Measurements from ENCODE around the gene NPRL2.

- TF ChIP-seq MAX (CRISPR knock-in tag; IDR thresholded peaks at IDR 0.05) (no peak), MYBL2 (CRISPR knock-in tag; IDR thresholded peaks at IDR 0.05) (no peak), CTCF (IDR thresholded peaks at IDR 0.05) (no peak), TEAD4 (CRISPR knock-in tag; IDR thresholded peaks at IDR 0.05) (no peak)
These were observed 35.2 kb upstream of the NPRL2 start for GRCh38 chr3:50385754-50386153.

Data from WTC11 (cell line).